Stomach (tissue), 9 donors: Measurements from ENCODE around the gene PITX1. TPM values are rescaled to one million over a fixed set of nuclear protein-coding genes. Genes with fewer than 3 reads are reported as not detected.
"Not testable (repeated sequence)": the region's sequence is repeated elsewhere in the genome, so short reads cannot be mapped to it uniquely, and the experiment has no call there.

Experiments
- DNase-seq, 2 donors: peaks; one replicate each; pipeline versions ENCODE4 v3.0.0 to v3.0.0-alpha.2; 2013 to 2019
- H3K27ac ChIP-seq, 5 donors: fragments of 200-600 bp in 4 of 5; sonication (generic) in 4 of 5; one replicate each; pipeline ENCODE4 v1.5.1; 2013 to 2019; ENCODE audit warnings: mild to moderate bottlenecking in 1 of 5, moderate library complexity in 1 of 5
- H3K27me3 ChIP-seq, 3 donors: fragments of 200-600 bp; sonication (generic); one replicate each; pipeline ENCODE4 v1.5.1; 2017 to 2019; ENCODE audit warnings: mixed run types in 1 of 3
- H3K36me3 ChIP-seq, 4 donors: fragments of 200-600 bp; sonication (generic); 1 replicate in 3 of 4; 2 replicates in 1 of 4; pipeline ENCODE4 v1.5.1; 2016 to 2019
- H3K4me1 ChIP-seq, 4 donors: fragments of 200-600 bp; sonication (generic); one replicate each; pipeline ENCODE4 v1.5.1; 2016 to 2019
- H3K4me3 ChIP-seq, 4 donors: fragments of 200-600 bp; sonication (generic) in 3 of 4; one replicate each; pipeline ENCODE4 v1.5.1; 2016 to 2019; ENCODE audit warnings: mild to moderate bottlenecking in 1 of 4
- H3K9me3 ChIP-seq, 4 donors: fragments of 200-600 bp; sonication (generic); one replicate each; pipeline ENCODE4 v1.5.1; 2016 to 2019
- EP300 ChIP-seq: sonication (generic); formaldehyde crosslinking; IDR thresholded peaks from one replicate; pipeline ENCODE4 v1.6.1; 2017; ENCODE audit warnings: antibody characterized with exemption
- POLR2A ChIP-seq, 4 donors: fragments of 450-650 bp; IDR thresholded peaks; one replicate each; pipeline ENCODE4 v1.6.1; 2016; ENCODE audit warnings: antibody characterized with exemption in 4 of 4, control low read depth in 2 of 4, mild to moderate bottlenecking in 1 of 4, moderate library complexity in 1 of 4
- POLR2AphosphoS5 ChIP-seq, 3 donors: sonication (generic); formaldehyde crosslinking; IDR thresholded peaks; one replicate each; pipeline ENCODE4 v1.6.1; 2016; ENCODE audit warnings: antibody characterized with exemption in 3 of 3
- WGBS, 5 donors: extraction: QIAGEN DNeasy Blood & Tissue Kit in 3 of 5; methylation state at CpG; one replicate each; pipeline versions ENCODE4 v1.1.5 to v1.1.7; 2013 to 2018; 5-methylcytosine and 5-hydroxymethylcytosine counted together
- intact Hi-C: fragments of 100-400 bp; cut with DNase I; formaldehyde crosslinking; loops from one replicate; pipeline ENCODE4 v1.15.1; 2023; ENCODE audit warnings: low total_unique reads
- polyA plus RNA-seq, 3 donors: library from polyadenylated mRNA; stranded (reverse); fragments of 200-250 nt; gene quantifications; one replicate each; pipeline ENCODE4 v1.2.3, GENCODE V29; 2013
- total RNA-seq, 5 donors: library from RNA; depleted of rRNA; stranded (reverse); fragments of >200 nt; gene quantifications; one replicate each; pipeline versions ENCODE4 v1.1.0 to v1.2.3, GENCODE V29; 2014 to 2016
- TF ChIP-seq, protein P1 (sequence below), 7 experiments: fragments of 450-650 bp in 4 of 7; fragments of 200-600 bp in 3 of 7; sonication (generic) in 3 of 7; IDR thresholded peaks; one replicate each; pipeline ENCODE4 v1.5.1; 2016 to 2019; ENCODE audit warnings: antibody characterized with exemption in 7 of 7, control low read depth in 2 of 7, mild to moderate bottlenecking in 1 of 7
- donor health status: healthy with polysubstance abuse.
- donor health status: Bipolar disorder and iron deficiency.
- donor health status: healthy.

The PITX1 gene
- total and polyA plus RNA-seq, 8 donors: 30.3 to 149 (median 45.6) TPM

DNA sequence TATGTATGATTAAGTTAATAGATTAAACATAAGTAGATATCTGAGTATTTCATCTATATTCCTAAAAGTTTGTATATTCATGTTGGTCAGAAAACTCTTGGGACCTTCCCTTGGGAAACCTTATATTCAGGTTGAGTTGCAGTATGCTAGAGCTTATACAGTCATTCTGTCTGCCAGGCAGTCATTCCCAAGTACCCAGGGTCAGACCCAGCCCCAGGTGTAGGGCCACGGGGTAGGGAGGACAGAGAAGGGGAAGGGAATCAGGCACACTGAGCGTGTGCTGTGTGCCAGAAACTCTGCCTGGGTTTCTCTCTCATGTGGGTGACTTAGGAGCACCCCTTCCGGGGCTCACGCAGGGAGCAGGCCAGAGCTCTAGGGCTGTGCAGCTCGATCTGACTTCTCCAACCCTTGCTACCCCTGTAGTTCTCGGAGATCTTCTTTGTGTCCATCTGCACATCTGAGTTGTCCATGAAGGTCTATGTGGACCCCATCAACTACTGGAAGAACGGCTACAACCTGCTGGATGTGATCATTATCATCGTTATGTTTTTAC lies 38.1 kb downstream of the PITX1 start:
- H3K36me3 ChIP-seq: peaks cover 0 to 7% (median 0%) of the 10 kb centered on the region in 4 donors
- H3K9me3 ChIP-seq: no peaks in the 10 kb centered on the region
- TF ChIP-seq POLR2AphosphoS5 (IDR thresholded peaks at IDR 0.05): no peak
- TF ChIP-seq POLR2A (IDR thresholded peaks at IDR 0.05): no peak
- TF ChIP-seq EP300: no peak
- TF ChIP-seq, protein P1, sequence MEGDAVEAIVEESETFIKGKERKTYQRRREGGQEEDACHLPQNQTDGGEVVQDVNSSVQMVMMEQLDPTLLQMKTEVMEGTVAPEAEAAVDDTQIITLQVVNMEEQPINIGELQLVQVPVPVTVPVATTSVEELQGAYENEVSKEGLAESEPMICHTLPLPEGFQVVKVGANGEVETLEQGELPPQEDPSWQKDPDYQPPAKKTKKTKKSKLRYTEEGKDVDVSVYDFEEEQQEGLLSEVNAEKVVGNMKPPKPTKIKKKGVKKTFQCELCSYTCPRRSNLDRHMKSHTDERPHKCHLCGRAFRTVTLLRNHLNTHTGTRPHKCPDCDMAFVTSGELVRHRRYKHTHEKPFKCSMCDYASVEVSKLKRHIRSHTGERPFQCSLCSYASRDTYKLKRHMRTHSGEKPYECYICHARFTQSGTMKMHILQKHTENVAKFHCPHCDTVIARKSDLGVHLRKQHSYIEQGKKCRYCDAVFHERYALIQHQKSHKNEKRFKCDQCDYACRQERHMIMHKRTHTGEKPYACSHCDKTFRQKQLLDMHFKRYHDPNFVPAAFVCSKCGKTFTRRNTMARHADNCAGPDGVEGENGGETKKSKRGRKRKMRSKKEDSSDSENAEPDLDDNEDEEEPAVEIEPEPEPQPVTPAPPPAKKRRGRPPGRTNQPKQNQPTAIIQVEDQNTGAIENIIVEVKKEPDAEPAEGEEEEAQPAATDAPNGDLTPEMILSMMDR (IDR thresholded peaks at IDR 0.05): no peak
- WGBS, 5 donors: 87 to 93% (median 90%) methylated on average over 5 to 8 of the region's 8 CpGs
- H3K27ac ChIP-seq: no peak overlapping the region
- H3K4me3 ChIP-seq: no peak overlapping the region
- no peaks in the 10 kb centered on the region for H3K4me1 ChIP-seq
- intact Hi-C loops: no loop called here
- DNase-seq: no peak
- H3K27me3 ChIP-seq: no peaks in the 10 kb centered on the region

DNA sequence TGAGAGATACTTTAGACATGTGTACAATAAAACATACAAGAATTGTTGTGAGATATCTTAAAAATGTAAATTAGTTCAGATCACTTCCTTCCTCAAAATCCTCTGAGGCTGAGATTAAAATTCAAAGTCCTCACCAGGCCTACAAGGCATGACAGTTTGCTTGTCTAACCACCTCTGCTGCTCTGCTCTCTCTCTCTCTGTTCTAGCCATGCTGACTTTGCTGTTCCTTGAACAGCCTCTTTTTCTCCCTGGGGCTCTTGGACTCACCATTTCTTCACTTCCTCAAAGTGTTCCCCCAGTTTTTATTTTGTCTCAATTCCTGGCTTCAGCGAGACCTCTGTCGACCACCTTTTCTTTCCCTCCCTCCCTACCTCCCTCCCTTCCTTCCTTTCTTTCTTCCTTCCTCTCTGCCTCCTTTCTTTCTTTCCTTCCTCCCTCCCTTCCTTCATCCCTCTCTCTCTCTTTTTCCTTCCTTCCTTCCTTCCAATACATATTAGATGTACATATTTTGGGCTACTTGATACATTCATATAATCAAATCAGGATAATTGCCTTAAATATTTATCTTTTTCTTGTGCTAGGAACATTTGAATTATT lies 39.4 kb downstream of the PITX1 start:
- Histone ChIP-seq H3K9me3 (no peaks in the 10 kb centered on the region), H3K36me3 (peaks cover 0 to 7% (median 0%) of the 10 kb centered on the region in 4 donors), H3K4me1 (no peaks in the 10 kb centered on the region), H3K27ac (no peak overlapping the region), H3K27me3 (no peaks in the 10 kb centered on the region), H3K4me3 (no peak overlapping the region)
- DNase-seq: no peak
- WGBS, 5 donors: 65 to 80% (median 71%) methylated on average over 2 of the region's 2 CpGs
- intact Hi-C loops: no loop called here
- no peak for TF ChIP-seq EP300
- TF ChIP-seq, protein P1 (IDR thresholded peaks at IDR 0.05): no peak
- TF ChIP-seq POLR2A (IDR thresholded peaks at IDR 0.05): no peak
- no peak for TF ChIP-seq POLR2AphosphoS5 (IDR thresholded peaks at IDR 0.05)

DNA sequence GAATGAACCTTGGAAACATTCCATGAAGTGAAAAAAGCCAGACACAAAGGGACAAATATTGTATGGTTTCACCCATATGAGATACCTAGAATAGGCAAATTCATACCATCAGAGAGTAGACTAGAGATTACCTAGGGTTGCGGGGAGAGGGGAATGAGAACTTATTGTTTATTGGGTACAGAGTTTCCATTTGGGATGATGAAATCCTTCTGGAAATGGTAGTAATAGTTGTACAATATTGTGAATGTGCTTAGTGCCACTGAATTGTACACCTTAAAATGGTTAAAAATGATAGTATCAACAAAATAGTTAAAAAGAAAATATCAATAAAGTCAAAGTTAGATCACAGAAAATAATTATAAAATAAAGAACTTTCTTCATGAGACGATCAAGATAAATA lies 40.9 kb downstream of the PITX1 start:
- H3K27ac ChIP-seq: no peak overlapping the region
- H3K4me1 ChIP-seq: no peaks in the 10 kb centered on the region
- DNase-seq: no peak
- H3K27me3 ChIP-seq: no peaks in the 10 kb centered on the region
- 86 to 94% (median 88%) methylated on average over 2 of the region's 2 CpGs for WGBS, 5 donors
- no peak overlapping the region for H3K4me3 ChIP-seq
- TF ChIP-seq EP300 (no peak), POLR2A (IDR thresholded peaks at IDR 0.05) (no peak), POLR2AphosphoS5 (IDR thresholded peaks at IDR 0.05) (no peak)
- TF ChIP-seq, protein P1 (IDR thresholded peaks at IDR 0.05): no peak
- H3K36me3 ChIP-seq: peaks cover 0 to 7% (median 0%) of the 10 kb centered on the region in 4 donors
- H3K9me3 ChIP-seq: no peaks in the 10 kb centered on the region
- intact Hi-C loops: no loop called here

DNA sequence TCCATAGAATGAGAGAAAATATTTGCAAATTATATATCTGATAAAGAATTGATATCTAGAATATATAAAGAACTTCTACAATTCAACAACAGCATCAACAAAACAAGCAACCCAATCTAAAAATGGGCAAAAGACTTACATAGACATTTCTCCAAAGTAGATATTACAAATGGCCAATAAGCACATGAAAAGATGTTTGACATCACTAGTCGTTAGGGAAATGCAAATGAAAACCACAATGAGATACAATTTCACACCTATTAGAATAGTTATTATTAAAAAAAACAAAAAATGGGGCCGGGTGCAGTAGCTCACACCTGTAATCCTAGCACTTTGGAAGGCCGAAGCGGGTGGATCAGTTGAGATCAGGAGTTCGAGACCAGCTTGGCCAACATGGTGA lies 41.9 kb downstream of the PITX1 start:
- H3K9me3 ChIP-seq: no peaks in the 10 kb centered on the region
- DNase-seq: no peak
- no peak overlapping the region for H3K27ac ChIP-seq
- peaks cover 0 to 6% (median 0%) of the 10 kb centered on the region in 4 donors for H3K36me3 ChIP-seq
- WGBS, 5 donors: 92 to 97% (median 94%) methylated on average over 5 of the region's 5 CpGs
- H3K27me3 ChIP-seq: no peaks in the 10 kb centered on the region
- H3K4me1 ChIP-seq: no peaks in the 10 kb centered on the region
- H3K4me3 ChIP-seq: no peak overlapping the region
- intact Hi-C loops: no loop called here
- TF ChIP-seq POLR2AphosphoS5 (IDR thresholded peaks at IDR 0.05) (no peak), POLR2A (IDR thresholded peaks at IDR 0.05) (no peak), EP300 (no peak)
- TF ChIP-seq, protein P1 (IDR thresholded peaks at IDR 0.05): no peak

DNA sequence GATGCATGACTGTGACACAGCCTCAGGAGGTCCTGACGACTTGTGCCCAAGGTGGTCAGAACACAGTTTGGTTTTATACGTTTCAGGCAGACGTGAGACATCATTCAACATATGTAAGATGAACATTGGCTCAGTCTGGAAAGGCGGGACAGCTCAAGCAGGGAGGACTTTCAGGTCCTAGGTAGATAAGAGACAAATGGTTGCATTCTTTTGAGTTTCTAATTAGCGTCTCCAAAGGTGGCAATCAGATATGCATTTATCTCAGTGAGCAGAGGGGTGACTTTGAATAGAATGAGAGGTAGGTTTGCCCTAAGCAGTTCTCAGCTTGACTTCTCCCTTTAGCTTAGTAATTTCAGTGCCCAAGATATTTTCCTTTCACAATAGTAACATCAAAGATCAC lies 43.8 kb downstream of the PITX1 start:
- H3K4me3 ChIP-seq, DNase-seq, H3K36me3 ChIP-seq, H3K4me1 ChIP-seq, intact Hi-C loops, H3K27me3 ChIP-seq, H3K27ac ChIP-seq, H3K9me3 ChIP-seq: not testable (repeated sequence)
- WGBS, 5 donors: 62 to 83% (median 66%) methylated on average over 5 of the region's 5 CpGs
